ENCODE data around the gene DDX54.

Gene DDX54

GRCh38 chr12:113190761-113191160, 5.5 kb upstream of the DDX54 start:
- POLR2A ChIA-PET (ENCODE audit: low non-redundant PET), result no interaction called here
- H3K27ac ChIP-seq, result peak overlapping the region; percentile 86
- TF ChIP-seq CTCF (conservative IDR thresholded peaks at IDR 0.05; ENCODE audit: low read depth), result no peak
- peak; percentile 63 for DNase-seq (ENCODE audit: low spot score)
- CTCF ChIA-PET, result no interaction called here

DNA sequence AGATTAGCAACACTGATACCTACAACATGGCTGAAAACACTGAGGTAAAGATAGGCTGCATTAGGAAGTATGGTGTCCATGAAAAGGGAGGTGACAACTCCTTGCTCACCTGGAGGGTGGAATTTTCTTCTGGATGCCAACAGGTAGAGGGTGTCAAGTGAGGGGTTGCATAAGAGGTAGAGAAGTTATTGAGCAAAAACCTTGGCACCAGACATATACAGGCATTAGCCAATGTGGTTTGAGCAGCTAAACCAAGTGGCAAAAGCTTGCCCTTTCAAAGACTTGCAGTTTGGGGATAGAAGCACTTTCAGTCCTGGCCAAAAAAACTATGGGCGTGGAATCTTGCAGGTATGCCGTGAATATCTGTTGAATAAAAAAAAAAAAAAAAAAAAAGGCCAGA, 4.1 kb upstream of the DDX54 start:
- no peak for DNase-seq (ENCODE audit: low spot score)
- CTCF ChIA-PET, result interaction anchor here (0.6 kb wide), 2 partner anchors 16 to 91 kb away, joined by 6 to 7 read pairs; no protein-coding TSS in a partner anchor
- H3K27ac ChIP-seq, result peak overlapping the region; percentile 86
- TF ChIP-seq CTCF (conservative IDR thresholded peaks at IDR 0.05; ENCODE audit: low read depth), result no peak
- POLR2A ChIA-PET (ENCODE audit: low non-redundant PET), result interaction anchor here (0.6 to 0.7 kb wide), 2 partner anchors 32 to 161 kb away, joined by 3 to 4 read pairs; partner anchors contain the start of gene TPCN1

GRCh38 chr12:113186666-113187325, 1.5 kb upstream of the DDX54 start:
- CTCF ChIA-PET, result interaction anchor here (0.7 to 2.4 kb wide), 2 partner anchors 12 to 97 kb away, joined by 3 to 8 read pairs; no protein-coding TSS in a partner anchor
- H3K27ac ChIP-seq, result peak overlapping the region; percentile 91
- POLR2A ChIA-PET (ENCODE audit: low non-redundant PET), result no interaction called here
- DNase-seq (ENCODE audit: low spot score), result no peak
- TF ChIP-seq CTCF (conservative IDR thresholded peaks at IDR 0.05; ENCODE audit: low read depth), result no peak

GRCh38 chr12:113186033-113186365, 721 bp upstream of the DDX54 start:
- ChIA-PET POLR2A (ENCODE audit: low non-redundant PET) (interaction anchor here (0.6 kb wide), 1 partner anchor 25 kb away, joined by 4 read pairs; no protein-coding TSS in a partner anchor), CTCF (interaction anchor here (0.7 to 2.4 kb wide), 2 partner anchors 12 to 98 kb away, joined by 3 to 8 read pairs; no protein-coding TSS in a partner anchor)
- TF ChIP-seq CTCF (conservative IDR thresholded peaks at IDR 0.05; ENCODE audit: low read depth), result no peak
- peak overlapping the region; percentile 91 for H3K27ac ChIP-seq
- DNase-seq (ENCODE audit: low spot score), result no peak

GRCh38 chr12:113184900-113185179, 438 bp downstream of the DDX54 start:
- CTCF ChIA-PET, result interaction anchor here (0.6 to 2.4 kb wide), 2 partner anchors 10 to 678 kb away, joined by 3 to 8 read pairs; no protein-coding TSS in a partner anchor
- peak; percentile 95 for DNase-seq (ENCODE audit: low spot score)
- H3K27ac ChIP-seq, result peak overlapping the region; percentile 91

More at GRCh38 chr12:113184900-113185179, 438 bp downstream of the DDX54 start:
- TF ChIP-seq CTCF (conservative IDR thresholded peaks at IDR 0.05; ENCODE audit: low read depth), result no peak
- POLR2A ChIA-PET (ENCODE audit: low non-redundant PET), result interaction anchor here (0.6 to 1.0 kb wide), 2 partner anchors 39 to 150 kb away, joined by 3 to 8 read pairs; no protein-coding TSS in a partner anchor
